Erythroblast (primary cell): ENCODE data around the gene CCHCR1.

Source experiments
- DNase-seq, 2 experiments: peaks; one replicate each; lab custom pipeline; 2025; lab: John Stamatoyannopoulos, UW
- GATA1 ChIP-seq: IDR thresholded peaks from 2 replicates; pipeline ENCODE4 v1.6.1; 2011; ENCODE audit warnings: low read depth, mild to moderate bottlenecking, control low read depth, low read length, moderate library complexity
- POLR2A ChIP-seq: IDR thresholded peaks from 2 replicates; pipeline ENCODE4 v1.6.1; 2011; ENCODE audit warnings: mild to moderate bottlenecking, low read length

The CCHCR1 gene

DNA sequence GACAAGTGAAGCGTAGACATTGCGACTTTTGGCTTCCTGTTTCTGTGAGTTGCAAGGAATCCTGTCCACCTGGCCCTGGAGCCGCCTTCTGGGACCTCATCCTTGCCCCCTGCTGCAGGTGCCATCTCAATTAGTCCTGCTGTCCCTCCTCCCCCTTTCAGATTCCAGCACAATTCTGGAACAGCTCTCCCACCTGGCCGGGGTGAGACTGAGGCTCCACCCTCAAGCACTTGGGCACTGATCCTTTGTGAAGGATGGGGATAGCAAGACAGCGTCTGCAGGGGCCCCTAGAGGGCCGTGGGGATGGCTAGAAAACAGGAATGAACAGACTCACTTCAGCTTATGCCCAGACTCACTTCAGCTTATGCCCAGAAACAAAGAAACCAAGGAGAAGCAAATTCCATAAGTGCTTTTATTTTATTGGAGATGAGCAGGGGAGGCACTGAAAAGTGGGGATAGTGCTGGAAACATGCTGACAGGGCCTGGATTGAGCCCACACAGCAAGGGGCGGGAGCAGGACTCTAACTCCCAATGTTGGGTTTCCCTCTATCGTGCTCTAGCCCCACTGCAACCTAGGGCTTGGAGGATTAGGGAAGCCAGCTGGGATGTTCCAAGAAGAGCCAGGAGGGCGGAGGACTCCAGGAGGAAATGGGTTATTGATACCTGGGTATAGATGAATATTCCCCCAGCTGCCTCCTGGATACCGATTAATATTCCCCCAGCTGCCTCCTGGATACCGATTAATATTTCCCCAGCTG, 46.6 kb downstream of the CCHCR1 start:
- TF ChIP-seq POLR2A (no peak), GATA1 (no peak)
- DNase-seq, result no peak

DNA sequence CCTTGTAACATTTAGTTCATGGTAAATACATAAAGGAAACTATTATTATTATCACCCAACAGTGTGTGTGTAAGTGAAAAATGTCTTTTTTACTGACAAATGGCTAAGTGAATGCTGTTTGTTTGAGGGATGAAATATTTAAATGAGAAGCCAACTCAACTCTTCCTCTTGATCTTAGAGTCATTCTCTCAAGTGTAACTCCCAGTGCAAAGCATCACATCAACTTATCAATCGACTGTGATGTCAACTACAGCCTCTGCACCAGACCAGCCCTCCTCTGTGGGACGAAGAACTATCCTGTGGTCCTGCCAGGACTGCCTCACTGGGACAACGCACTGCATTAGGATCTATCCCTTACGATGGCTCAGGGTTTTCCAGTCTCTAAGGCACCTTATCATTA, 50.5 kb downstream of the CCHCR1 start:
- DNase-seq, result no peak
- TF ChIP-seq GATA1 (no peak), POLR2A (no peak)

DNA sequence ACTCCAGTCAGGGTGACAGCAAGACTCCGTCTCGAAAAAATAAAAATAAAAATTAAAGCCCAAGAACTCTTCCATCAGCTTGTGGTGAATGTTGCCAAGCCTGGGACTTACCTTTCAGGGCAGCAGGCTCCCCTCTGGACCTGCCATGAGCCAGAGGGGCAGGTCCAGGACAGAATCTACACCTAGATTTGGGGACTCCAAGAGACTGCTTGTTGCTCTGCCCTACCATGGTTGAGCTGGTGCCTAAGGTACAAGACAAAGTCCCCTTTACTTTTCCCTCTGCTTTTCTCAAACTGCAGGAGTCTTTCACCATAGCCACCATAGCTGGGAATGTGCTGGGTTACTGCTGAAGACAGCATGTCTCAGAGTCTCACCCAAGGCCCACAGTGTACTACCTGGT, 54.5 kb downstream of the CCHCR1 start:
- DNase-seq, result no peak
- no peak for TF ChIP-seq POLR2A
- no peak for TF ChIP-seq GATA1

DNA sequence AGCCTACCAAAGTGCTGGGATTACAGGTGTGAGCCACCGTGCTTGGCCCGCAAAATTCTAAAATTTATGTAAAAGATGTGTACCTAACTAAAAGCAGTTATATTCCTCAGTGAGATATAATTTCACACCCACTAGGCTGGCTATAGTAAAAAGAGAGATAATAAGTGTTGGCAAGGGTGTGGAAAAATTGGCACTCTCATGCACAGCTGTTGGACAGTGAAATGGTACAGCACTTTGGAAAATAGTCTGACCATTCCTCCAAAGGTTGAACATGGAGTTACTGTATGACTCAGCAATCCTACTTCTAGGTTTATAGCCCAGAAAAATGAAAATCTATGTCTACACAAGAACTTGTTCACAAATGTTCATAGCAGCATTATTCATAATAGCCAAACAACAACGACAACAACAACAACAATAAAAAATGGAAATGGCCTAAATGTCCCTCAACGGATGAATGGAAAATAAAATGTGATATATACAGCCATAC, 59.1 kb downstream of the CCHCR1 start:
- no peak for DNase-seq
- TF ChIP-seq GATA1, result no peak
- no peak for TF ChIP-seq POLR2A

DNA sequence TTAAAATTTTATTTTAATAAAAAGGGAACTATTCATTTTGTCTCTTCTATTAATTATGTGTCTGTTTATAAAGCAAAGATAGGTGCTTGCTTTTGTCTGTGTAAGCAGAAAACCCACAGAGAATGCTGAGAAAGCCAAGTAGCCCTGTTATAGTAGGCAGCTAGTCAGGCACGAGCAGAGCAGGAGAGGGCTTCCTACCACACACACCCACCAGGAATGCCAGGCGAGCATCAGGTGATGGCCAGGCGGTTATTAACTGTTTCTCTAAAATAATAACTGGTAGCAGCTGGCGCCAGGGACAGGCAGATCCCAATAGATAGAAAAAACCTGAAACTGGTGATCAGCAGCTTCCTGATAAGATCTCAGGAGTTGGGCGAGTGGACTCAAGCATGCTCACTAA, 60.9 kb downstream of the CCHCR1 start:
- TF ChIP-seq POLR2A (no peak), GATA1 (no peak)
- DNase-seq, result no peak

DNA sequence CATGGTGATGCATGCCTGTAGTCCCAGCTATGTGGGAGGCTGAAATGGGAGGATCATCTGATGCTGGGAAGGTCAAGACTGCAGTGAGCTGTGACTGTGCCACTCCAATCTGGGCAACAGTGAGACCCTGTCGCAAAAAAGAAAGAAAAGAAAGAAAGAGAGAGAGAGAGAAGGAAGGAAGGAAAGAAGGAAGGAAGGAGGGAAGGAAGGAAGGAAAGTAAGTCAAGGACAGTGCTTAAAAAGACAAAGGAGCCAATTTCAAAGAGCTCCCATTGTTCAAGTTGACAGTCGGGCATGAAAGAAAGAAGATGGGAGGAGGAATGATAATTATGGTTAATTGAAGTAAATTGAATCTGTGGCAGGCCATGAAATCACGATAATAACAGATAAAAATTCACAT, 61.4 kb downstream of the CCHCR1 start:
- TF ChIP-seq POLR2A (no peak), GATA1 (no peak)

DNA sequence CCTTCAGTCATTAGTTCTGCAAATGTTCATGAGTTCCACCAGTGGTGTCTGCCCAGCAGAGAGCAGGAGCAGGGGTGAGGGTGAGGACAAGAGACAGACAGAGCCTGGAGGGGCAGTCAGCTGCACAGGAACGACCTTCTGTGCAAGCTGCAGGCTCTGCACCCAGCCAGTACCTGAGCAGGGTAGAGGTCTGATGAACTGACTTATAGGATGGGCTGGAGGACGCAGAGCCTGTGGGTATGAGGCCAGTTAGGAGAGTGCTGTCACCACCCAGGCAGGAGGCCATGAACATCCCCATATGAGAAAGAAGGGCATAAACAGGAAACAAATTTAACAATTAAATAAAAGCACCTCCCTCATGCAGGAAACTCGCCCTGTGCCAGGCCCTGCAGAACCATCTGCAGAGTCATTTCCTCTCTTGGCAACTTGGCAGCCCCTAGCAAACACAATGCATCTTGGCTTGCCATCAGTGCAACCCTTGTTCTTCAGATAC, 63.2 kb downstream of the CCHCR1 start:
- no peak for DNase-seq
- TF ChIP-seq POLR2A, result no peak
- TF ChIP-seq GATA1, result no peak

More for the DNA sequence above, 61.4 kb downstream of the CCHCR1 start:
- DNase-seq, result no peak

DNA sequence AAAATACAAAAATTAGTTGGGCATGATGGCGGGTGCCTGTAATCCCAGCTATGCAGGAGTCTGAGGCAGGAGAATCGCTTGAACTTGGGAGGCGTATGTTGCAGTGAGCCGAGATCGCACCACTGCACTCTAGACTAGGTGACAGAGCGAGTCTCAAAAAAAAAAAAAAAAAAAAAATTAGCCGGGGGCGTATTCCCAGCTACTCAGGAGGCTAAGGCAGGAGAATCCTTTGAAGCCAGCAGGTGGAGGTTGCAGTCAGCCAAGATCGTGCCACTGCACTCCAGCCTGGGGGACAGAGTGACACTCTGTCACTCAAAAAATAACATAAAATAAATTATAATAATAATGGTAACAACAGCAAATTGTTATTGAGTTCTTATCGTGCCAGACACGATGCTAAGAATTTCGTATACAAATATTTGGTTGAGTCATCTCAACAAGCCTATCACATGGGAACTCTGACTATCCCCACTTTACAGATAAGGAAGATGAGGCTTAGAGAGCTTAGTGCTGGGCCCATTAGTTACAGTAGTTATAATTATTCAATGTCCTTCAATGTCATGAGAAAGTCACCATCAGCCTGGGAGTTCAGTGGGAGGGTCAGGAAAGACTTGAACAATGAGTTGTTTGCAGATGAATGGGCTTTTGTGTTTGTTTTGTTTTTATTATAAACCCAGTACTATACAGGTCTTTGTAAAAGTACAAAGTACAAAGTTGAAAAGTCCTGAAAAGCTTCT, 64.7 kb downstream of the CCHCR1 start:
- no peak for DNase-seq
- no peak for TF ChIP-seq POLR2A
- no peak for TF ChIP-seq GATA1
